ENCODE measurements around the gene KIR3DL1.
"Not testable (repeated sequence)": the region's sequence is repeated elsewhere in the genome, so short reads cannot be mapped to it uniquely, and the experiment has no call there.

KIR3DL1 gene

DNA sequence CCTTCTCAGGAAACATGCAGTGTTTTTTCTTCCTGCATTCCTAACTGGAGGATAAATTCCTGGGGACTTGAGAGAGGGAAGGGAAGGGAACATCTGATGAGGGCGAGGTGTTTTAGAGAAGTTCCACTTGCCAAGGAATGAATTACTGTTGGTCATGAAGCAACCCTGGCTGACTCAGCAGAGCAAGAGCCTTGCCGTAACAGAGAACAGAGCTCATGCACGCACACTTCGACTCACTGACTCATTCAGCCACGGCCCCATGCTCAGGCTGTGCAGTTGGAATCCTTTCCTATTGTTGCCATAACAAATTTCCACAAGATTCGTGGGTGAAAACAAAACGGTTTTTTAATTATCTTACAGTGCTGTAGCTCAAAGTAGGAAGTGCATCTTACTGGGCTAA, 9.1 kb downstream of the KIR3DL1 start:
- H3K36me3 ChIP-seq (ENCODE audit: control insufficient read depth, insufficient read depth, low read length) = not testable (repeated sequence)

DNA sequence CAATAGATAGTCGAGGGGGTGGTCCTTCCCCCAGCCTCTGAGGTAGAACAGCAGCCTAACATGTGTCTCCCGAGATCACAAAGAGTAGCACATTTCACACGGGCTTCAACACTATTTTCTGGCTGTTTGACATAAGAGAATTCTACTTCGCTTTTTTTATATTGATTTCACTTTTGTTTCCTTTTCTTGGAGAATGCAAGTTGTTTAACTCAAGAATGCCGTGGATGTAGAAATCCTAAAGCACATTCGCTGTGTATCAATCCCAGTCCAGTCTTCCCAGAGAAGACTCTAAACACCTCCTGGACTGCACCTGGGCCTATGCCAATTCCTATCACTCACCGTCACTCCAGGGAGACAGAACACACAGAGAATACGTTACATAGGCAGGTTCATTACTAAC, 11.8 kb downstream of the KIR3DL1 start:
- not testable (repeated sequence) for H3K27me3 ChIP-seq (ENCODE audit: control insufficient read depth, insufficient read depth, low read length); H3K4me3 ChIP-seq (ENCODE audit: low read length); H3K9me3 ChIP-seq (ENCODE audit: control insufficient read depth, low read length); H3K36me3 ChIP-seq (ENCODE audit: control insufficient read depth, insufficient read depth, low read length); H3K9ac ChIP-seq (ENCODE audit: low read length); H3K4me1 ChIP-seq (ENCODE audit: control insufficient read depth, insufficient read depth, low read length)

More for the DNA sequence above, 9.1 kb downstream of the KIR3DL1 start:
- not testable (repeated sequence) for H3K9ac ChIP-seq (ENCODE audit: low read length); H3K27me3 ChIP-seq (ENCODE audit: control insufficient read depth, insufficient read depth, low read length); H3K9me3 ChIP-seq (ENCODE audit: control insufficient read depth, low read length); H3K4me1 ChIP-seq (ENCODE audit: control insufficient read depth, insufficient read depth, low read length); H3K4me3 ChIP-seq (ENCODE audit: low read length)

GRCh38 chr19:54832496-54832895, 16.2 kb downstream of the KIR3DL1 start, which contains the start of gene KIR2DS4:
TSS of gene KIR2DS4 (plus strand) at chr19:54832676.
- H3K4me3 ChIP-seq (ENCODE audit: low read length); H3K36me3 ChIP-seq (ENCODE audit: control insufficient read depth, insufficient read depth, low read length); H3K27me3 ChIP-seq (ENCODE audit: control insufficient read depth, insufficient read depth, low read length); H3K9me3 ChIP-seq (ENCODE audit: control insufficient read depth, low read length); H3K9ac ChIP-seq (ENCODE audit: low read length); H3K4me1 ChIP-seq (ENCODE audit: control insufficient read depth, insufficient read depth, low read length): not testable (repeated sequence)

DNA sequence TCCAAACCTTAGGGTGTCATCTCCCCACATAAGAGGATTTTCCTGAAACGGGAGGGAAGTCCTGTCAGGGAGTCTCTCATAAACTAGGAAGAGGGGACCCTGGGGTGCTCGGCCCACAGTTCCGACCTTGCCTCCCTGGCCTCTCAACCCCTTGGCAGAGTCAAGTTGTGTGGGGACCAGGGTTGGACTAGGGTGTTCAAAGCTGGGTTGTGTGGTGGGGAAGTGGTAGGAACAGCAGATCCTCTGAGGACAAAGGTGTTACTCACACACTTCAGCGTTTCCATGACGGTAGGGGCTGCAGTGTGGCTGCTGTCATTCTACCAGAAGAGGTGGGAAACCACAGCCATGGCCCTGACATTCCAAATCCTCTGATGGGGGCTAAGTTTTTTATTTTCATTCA, 18.9 kb downstream of the KIR3DL1 start:
- H3K4me3 ChIP-seq (ENCODE audit: low read length); H3K36me3 ChIP-seq (ENCODE audit: control insufficient read depth, insufficient read depth, low read length); H3K4me1 ChIP-seq (ENCODE audit: control insufficient read depth, insufficient read depth, low read length); H3K9ac ChIP-seq (ENCODE audit: low read length); H3K27me3 ChIP-seq (ENCODE audit: control insufficient read depth, insufficient read depth, low read length); H3K9me3 ChIP-seq (ENCODE audit: control insufficient read depth, low read length): not testable (repeated sequence)

GRCh38 chr19:54837522-54837921, 21.3 kb downstream of the KIR3DL1 start:
- not testable (repeated sequence) for H3K9ac ChIP-seq (ENCODE audit: low read length); H3K4me3 ChIP-seq (ENCODE audit: low read length); H3K4me1 ChIP-seq (ENCODE audit: control insufficient read depth, insufficient read depth, low read length); H3K36me3 ChIP-seq (ENCODE audit: control insufficient read depth, insufficient read depth, low read length); H3K27me3 ChIP-seq (ENCODE audit: control insufficient read depth, insufficient read depth, low read length); H3K9me3 ChIP-seq (ENCODE audit: control insufficient read depth, low read length)

DNA sequence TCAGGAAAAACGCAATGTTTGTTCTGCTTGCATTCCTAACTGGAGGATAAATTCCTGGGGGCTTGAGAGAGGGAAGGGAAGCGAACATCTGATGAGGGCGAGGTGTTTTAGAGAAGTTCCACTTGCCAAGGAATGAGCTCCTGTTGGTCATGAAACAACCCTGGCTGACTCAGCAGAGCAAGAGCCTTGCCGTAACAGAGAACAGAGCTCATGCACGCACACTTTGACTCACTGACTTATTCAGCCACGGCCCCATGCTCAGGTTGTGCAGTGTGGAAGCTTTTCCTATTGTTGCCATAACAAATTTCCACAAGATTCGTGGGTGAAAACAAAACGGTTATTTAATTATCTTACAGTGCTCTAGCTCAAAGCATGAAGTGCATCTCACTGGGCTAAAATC, 26.9 kb downstream of the KIR3DL1 start:
- H3K9ac ChIP-seq (ENCODE audit: low read length); H3K36me3 ChIP-seq (ENCODE audit: control insufficient read depth, insufficient read depth, low read length); H3K4me3 ChIP-seq (ENCODE audit: low read length); H3K4me1 ChIP-seq (ENCODE audit: control insufficient read depth, insufficient read depth, low read length); H3K9me3 ChIP-seq (ENCODE audit: control insufficient read depth, low read length); H3K27me3 ChIP-seq (ENCODE audit: control insufficient read depth, insufficient read depth, low read length): not testable (repeated sequence)

- H3K4me1 ChIP-seq (ENCODE audit: control insufficient read depth, insufficient read depth, low read length); H3K4me3 ChIP-seq (ENCODE audit: low read length); H3K36me3 ChIP-seq (ENCODE audit: control insufficient read depth, insufficient read depth, low read length); H3K27me3 ChIP-seq (ENCODE audit: control insufficient read depth, insufficient read depth, low read length); H3K9me3 ChIP-seq (ENCODE audit: control insufficient read depth, low read length); H3K9ac ChIP-seq (ENCODE audit: low read length): not testable (repeated sequence)
Measured at GRCh38 chr19:54850061-54850640, 33.9 kb downstream of the KIR3DL1 start, which contains the start of gene KIR3DL2. TSS of gene KIR3DL2 (plus strand) at chr19:54850443. CDS start at chr19:54850476, 33 bp downstream.

DNA sequence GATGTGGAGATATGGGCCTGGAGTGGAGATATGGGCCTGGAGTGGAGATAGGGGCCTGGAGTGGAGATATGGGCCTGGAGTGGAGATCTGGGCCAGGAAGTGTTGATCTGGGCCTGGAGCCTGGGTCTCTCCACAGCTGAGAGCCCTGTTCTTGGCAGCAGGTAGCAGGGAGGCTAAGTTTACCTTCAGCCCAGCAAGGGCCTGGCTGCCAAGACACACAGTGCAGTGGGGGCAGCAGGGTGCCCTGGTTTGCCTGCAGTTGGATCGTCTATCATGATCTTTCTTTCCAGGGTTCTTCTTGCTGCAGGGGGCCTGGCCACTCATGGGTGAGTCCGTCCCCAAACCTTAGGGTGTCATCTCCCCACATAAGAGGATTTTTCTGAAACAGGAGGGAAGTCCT, 34.7 kb downstream of the KIR3DL1 start:
- Histone ChIP-seq H3K36me3 (ENCODE audit: control insufficient read depth, insufficient read depth, low read length) (no peaks in the 10 kb centered on the region), H3K9me3 (ENCODE audit: control insufficient read depth, low read length) (no peaks in the 10 kb centered on the region), H3K4me3 (ENCODE audit: low read length) (no peak overlapping the region), H3K9ac (ENCODE audit: low read length) (no peak overlapping the region), H3K4me1 (ENCODE audit: control insufficient read depth, insufficient read depth, low read length) (no peaks in the 10 kb centered on the region), H3K27me3 (ENCODE audit: control insufficient read depth, insufficient read depth, low read length) (no peaks in the 10 kb centered on the region)

- Histone ChIP-seq H3K9me3 (ENCODE audit: control insufficient read depth, low read length) (no peaks in the 10 kb centered on the region), H3K4me3 (ENCODE audit: low read length) (no peak overlapping the region), H3K36me3 (ENCODE audit: control insufficient read depth, insufficient read depth, low read length) (no peaks in the 10 kb centered on the region), H3K27me3 (ENCODE audit: control insufficient read depth, insufficient read depth, low read length) (no peaks in the 10 kb centered on the region), H3K4me1 (ENCODE audit: control insufficient read depth, insufficient read depth, low read length) (no peaks in the 10 kb centered on the region), H3K9ac (ENCODE audit: low read length) (no peak overlapping the region)
Measured at GRCh38 chr19:54851353-54851752, 35.1 kb downstream of the KIR3DL1 start.

- not testable (repeated sequence) for H3K4me1 ChIP-seq (ENCODE audit: control insufficient read depth, insufficient read depth, low read length); H3K27me3 ChIP-seq (ENCODE audit: control insufficient read depth, insufficient read depth, low read length); H3K36me3 ChIP-seq (ENCODE audit: control insufficient read depth, insufficient read depth, low read length); H3K4me3 ChIP-seq (ENCODE audit: low read length); H3K9ac ChIP-seq (ENCODE audit: low read length); H3K9me3 ChIP-seq (ENCODE audit: control insufficient read depth, low read length)
Measured at GRCh38 chr19:54855241-54855640, 39.0 kb downstream of the KIR3DL1 start.

DNA sequence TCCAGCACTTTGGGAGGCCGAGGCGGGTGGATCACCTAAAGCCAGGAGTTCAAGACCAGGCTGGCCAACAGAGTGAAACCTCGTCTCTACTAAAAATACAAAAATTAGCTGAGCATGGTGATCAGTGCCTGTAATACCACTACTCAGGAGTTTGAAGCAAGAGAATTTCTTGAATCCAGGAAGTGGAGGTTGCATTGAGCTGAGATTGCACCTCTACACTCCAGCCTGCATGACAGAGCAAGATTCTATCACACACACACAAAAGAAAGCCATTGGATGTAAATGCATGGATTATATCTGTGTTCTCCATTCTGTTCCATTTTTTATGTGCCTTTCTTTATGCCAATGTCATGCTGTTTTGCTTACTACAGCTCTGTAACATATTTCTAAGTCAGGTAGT, 42.2 kb downstream of the KIR3DL1 start:
- H3K4me1 ChIP-seq (ENCODE audit: control insufficient read depth, insufficient read depth, low read length); H3K27me3 ChIP-seq (ENCODE audit: control insufficient read depth, insufficient read depth, low read length); H3K9me3 ChIP-seq (ENCODE audit: control insufficient read depth, low read length); H3K9ac ChIP-seq (ENCODE audit: low read length); H3K4me3 ChIP-seq (ENCODE audit: low read length); H3K36me3 ChIP-seq (ENCODE audit: control insufficient read depth, insufficient read depth, low read length): not testable (repeated sequence)

DNA sequence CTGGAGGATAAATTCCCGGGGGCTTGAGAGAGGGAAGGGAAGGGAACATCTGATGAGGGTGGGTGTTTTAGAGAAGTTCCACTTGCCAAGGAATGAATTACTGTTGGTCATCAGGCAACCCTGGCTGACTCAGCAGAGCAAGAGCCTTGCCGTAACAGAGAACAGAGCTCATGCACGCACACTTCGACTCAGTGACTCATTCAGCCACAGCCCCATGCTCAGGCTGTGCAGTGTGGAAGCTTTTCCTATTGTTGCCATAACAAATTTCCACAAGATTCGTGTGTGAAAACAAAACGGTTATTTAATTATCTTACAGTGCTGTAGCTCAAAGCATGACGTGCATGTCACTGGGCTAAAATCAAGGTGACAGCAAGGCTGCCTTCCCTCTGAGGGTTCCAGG, 43.2 kb downstream of the KIR3DL1 start:
- H3K36me3 ChIP-seq (ENCODE audit: control insufficient read depth, insufficient read depth, low read length); H3K4me3 ChIP-seq (ENCODE audit: low read length); H3K27me3 ChIP-seq (ENCODE audit: control insufficient read depth, insufficient read depth, low read length); H3K4me1 ChIP-seq (ENCODE audit: control insufficient read depth, insufficient read depth, low read length); H3K9me3 ChIP-seq (ENCODE audit: control insufficient read depth, low read length); H3K9ac ChIP-seq (ENCODE audit: low read length): not testable (repeated sequence)

DNA sequence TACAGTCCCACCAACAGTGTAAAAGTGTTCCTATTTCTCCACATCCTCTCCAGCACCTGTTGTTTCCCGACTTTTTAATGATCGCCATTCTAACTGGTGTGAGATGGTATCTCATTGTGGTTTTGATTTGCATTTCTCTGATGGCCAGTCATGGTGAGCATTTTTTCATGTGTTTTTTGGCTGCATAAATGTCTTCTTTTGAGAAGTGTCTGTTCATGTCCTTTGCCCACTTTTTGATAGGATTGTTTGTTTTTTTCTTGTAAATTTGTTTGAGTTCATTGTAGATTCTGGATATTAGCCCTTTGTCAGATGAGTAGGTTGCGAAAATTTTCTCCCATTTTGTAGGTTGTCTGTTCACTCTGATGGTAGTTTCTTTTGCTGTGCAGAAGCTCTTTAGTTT, 47.2 kb downstream of the KIR3DL1 start:
- H3K9me3 ChIP-seq (ENCODE audit: control insufficient read depth, low read length); H3K36me3 ChIP-seq (ENCODE audit: control insufficient read depth, insufficient read depth, low read length); H3K4me1 ChIP-seq (ENCODE audit: control insufficient read depth, insufficient read depth, low read length); H3K9ac ChIP-seq (ENCODE audit: low read length); H3K27me3 ChIP-seq (ENCODE audit: control insufficient read depth, insufficient read depth, low read length); H3K4me3 ChIP-seq (ENCODE audit: low read length): not testable (repeated sequence)
